OCI-M1 (cell line): ENCODE measurements around the gene RBMS3.
"Not testable (repeated sequence)": the region's sequence is repeated elsewhere in the genome, so short reads cannot be mapped to it uniquely, and the experiment has no call there.

Source experiments
- DNase-seq: peaks from one replicate; lab custom pipeline; 2025; lab: John Stamatoyannopoulos, UW

Gene RBMS3

DNA sequence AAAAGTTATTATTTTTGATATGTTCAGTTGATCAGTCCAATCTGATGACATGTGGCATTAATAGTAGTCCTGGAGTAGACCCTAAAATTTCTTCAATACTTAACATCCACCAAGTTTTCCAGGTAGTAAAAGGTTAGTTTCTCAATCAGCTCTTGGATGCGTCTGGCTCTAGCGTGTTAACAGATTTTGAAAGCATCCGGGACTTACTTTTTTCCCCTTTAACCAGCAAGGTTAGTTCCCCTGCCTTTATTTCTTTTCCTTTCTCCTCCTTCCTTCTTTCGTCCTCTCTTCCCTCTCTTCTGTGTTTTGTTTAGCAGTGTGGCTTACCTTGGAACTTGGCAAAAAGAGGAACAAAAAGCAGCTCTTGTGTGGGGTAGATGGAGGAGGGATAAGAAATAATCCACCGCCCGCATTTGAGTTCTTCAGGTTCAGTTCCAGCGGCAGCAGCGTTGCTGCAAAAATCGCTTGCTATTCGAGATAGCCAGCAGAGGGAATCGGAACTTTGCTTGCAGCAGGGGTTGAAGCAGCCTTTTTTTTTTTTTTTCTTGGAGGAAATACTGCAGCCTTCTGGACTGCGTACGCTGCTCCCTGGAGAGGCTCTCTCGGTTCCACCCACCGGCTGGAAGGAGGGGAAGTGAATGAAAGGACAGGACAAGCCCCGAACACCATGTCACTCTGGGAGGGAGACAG is at the start of gene RBMS3:
Gene RBMS3 (plus strand): TSS at position 668 of the 690 bp plus-strand sequence.
- DNase-seq: peak; percentile 88

DNA sequence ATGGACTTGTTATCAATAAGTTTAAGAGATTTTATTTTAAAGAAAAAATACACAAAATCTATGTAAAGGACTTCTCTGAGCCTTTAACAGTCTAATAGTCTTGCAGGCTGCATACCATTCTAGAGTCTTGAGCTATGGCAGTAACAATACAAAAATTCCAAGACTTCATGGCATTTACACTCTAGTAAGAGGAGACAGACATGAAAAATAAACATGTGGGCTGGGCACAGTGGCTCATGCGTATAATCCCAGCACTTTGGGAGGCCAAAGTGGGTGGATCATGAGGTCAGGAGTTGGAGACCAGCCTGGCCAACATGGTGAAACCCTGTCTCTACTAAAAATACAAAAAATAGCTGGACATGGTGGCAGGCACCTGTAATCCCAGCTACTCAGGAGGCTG is 47.7 kb upstream of the RBMS3 start:
- DNase-seq: not testable (repeated sequence)

DNA sequence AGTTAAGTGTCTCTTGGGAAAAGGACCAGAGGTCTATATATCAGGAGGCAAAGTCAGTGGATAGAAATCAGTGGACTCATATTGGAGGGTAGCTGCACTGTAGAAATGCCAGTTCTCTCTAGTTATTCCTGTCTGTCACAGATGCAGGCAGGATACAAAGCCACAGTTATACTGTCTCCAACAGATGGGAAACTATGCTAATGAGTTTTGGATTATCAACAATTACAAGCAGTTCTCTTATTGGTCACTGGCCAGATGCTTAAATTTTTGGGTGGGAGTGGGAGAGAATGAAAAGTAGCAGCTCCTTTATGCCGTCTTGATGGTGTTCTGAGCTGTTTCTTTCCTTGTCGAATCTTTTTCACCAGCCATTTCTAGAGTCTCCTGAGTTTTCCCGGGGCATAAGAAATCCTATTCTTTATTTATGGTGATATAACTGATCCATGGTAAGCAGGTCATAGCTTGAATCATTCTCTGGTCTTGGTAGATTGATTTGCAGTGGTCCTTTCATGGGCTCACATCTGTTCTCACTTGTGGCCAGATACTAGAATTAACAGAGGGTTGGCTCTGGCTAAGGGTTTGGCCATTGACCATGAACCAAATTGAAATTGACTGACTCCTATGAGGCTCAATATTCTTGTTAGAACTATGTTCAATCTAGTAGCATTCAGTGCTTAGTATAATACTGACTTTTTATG is 44.6 kb upstream of the RBMS3 start:
- no peak for DNase-seq

DNA sequence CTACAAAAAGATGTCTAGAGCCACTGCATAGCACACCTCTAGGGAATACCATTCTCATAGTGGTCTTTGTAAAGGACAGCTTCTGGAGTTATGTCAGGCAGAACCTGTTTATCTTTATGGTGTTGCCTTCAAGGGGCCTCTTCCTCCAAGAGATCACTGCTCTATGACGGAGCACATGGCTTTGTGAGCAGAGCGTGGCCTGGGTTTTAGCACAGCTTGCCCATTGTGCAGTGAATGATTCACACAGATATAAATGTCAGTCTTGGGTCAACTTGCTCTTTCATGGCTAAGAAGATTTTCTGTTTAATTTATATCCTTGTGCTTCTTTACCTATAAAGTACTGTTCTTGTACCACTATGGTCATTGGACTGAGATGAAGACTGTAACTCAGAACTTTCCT is 41.5 kb upstream of the RBMS3 start:
- DNase-seq: no peak

DNA sequence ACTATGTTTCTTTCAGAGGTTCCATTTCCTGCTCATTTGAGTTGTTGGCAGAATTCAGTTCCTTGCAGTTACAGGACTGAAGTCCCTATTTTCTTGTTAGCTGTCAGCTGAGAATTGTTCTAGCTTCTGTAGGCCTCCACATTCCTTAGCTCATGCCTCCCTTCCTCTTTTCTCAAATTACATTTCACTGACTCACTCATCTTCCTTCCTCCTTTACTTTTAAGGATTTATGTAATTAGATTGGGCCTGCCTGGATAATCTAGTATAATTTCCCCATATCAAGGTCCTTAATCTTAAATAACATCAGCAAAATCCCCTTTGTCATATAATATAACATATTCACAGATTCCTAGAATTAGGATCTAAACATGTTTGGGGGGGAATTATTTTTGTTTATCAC is 40.6 kb upstream of the RBMS3 start:
- no peak for DNase-seq

DNA sequence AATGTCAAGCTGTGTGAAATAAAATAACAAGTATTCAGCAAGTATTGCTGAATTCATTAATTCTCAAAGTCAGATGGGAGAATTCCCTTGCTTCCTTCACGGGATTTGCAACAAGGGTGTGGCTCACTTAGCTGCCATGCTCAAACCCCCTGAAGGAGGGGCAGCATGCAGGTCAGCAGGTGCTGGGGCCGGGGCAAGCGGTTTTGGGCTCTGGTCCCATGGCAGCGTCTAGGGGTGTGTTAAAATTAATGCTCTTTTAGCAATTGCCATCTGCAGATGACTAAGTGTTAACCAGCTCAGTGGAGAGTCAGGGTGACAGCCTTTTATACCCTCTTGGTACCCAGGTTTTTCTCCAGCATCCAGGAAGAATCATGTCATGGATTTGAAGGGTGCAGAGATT is 40.0 kb upstream of the RBMS3 start:
- DNase-seq: no peak

DNA sequence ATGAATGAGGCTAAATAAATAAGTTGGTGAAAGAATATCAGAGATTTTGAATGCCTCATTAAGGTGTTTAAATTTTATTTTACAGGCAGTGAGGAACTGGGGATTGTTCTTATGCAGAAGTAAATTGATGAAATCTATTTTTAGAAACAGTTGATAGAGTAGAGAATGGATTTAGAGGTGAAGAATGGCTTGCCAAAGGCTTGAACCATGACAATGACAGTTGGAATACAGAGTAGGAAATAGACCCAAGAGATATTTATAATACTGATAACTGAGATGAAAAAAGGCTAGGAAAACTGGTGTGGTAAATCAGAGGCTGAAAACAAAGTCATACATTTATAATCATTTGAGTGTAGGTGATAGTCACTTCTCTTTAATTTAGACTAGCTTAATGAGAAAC is 39.0 kb upstream of the RBMS3 start:
- no peak for DNase-seq

DNA sequence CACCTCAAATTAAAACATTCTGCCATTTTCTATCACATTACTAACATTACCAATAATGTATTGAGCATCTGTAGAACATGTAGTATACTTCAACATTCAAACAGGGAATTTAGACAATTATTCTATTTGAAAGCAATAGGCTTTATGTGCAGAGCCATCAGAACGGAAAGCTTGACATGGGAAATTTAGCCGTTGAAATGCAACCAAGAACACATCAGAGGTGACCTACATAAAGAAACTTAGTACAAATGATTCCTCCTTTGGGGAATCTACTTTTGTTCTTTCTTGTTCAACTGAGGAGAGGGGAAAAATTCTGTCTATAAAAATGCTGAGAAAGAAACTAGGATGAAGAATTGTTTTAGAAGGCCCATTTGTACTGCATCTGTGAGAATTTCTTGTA is 38.6 kb upstream of the RBMS3 start:
- DNase-seq: no peak

DNA sequence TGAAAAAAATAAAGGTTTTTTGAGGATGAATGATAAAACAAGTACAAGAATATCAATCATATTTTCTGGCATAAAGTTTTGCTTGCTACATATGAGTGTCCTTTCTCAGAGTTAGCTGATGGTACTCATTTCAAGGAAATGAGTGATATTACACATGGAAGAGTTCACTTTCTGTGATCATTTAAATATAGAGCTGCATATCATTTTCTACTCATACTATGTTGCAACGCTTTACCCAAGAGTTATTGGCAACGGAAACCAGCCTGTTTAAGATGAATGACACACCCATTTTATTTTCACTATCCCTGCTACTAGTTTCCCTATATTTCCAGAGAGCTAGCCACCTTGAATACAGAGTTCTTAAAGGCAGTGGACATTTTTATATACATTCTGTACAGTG is 35.4 kb upstream of the RBMS3 start:
- DNase-seq: no peak

DNA sequence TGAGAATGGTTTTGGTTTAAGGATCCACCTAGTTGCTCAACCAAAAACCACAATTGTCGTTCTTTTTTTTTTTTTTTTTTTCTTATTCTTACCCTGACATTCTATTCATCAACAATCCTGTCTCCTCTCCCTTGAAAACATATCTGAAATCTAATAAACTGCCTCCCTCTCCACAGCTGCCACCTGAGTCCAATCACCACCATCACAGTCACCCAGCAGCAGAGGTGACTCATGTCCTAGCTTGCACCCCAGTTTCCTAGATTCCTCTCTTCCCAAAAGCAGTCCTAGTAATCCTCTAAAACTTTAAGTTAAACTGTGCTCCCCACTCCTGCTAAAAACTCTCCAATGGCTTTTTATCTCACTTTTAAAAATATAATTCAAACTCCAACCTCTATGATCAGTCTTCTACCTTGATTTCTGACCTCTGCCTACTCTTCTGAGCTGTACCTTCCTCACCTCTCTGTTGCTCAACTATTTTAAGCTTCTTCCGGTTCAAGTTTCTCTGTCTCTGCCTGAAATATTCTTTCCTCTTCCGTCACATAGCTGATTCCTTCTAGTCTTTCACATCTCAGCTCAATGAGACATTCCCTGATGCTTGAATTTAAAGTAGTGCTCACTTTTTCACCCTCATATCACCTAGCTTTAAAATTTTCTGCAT is 33.7 kb upstream of the RBMS3 start:
- no peak for DNase-seq

DNA sequence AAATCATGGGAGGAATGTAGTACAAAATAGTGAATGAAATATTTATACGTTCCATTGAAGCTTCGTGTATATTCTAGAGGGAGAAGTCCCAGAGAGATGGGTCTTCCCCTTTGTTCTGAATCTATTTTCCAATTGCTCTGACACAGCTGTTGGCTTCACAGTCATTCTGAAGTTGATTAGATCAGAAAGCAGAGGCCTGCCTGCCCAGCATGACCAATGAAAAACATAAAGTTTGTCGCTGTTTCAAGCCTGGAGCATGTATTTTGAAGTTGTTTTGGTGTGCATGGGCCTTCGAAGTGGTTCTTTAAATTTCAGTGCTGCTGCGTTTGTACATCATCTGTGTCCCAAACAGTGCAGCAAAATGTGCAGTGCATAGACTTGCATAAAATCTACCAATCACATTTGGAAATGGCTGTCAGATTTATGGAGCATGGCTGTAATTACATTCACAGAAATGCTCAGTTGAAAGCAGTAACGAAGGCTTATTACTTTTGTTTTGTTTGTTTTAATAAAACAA is 31.0 kb upstream of the RBMS3 start:
- DNase-seq: no peak

DNA sequence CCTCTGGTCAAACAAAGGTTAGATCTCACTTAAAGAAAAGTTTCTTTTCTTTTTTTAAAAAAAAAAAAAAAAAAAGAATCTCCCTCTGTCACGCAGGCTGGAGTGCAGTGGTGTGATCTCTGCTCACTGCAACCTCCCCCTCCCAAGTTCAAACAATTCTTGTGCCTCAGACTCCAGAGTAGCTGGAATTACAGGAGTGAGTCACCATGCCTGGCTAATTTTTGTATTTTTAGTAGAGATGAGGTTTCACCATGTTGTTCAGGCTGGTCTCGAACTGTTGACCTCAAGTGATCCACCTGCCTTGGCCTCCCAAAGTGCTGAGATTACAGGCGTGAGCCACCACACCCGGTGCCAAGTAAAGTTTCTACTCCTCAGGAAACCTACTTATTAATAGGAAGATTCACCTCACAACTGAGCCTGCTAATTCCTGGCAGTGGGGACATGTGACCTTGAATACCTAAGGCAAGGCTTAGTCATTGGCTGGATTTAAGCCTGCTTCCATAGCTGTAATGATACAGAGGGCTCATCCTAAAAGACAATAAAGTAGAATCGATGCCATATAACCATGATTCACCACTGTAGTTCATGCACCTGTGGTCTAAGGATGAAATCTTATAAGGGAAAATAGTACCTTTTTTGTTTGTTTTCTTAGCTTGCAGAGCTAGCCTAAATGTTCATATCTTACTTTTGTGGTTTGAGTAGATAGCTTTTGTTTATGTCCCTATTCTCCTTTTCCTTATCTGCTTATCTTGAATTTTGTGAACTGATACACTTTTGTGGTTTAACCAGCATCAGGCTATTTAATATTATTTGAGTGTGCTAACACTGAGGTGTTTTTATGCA is 24.8 kb upstream of the RBMS3 start:
- DNase-seq: no peak

DNA sequence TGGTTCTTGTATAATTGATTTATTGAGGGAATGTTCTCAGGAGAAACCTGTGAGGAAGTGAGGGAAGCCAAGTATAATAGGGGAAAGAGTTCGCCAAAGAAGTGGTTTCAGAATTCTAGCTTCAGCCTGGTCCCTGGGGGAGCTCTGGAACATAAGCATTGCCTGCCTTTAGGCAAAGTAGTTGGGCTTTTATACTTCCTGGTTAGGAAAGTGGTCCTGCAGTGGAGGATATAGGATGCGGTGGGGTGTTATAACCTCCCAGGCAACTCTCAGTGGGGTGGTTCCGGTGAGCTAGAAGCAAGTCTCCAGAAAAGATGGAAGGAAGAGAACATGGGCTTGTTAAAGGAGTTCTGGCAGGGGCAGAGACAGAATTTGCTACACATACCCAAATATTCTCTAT is 22.7 kb upstream of the RBMS3 start:
- no peak for DNase-seq

DNA sequence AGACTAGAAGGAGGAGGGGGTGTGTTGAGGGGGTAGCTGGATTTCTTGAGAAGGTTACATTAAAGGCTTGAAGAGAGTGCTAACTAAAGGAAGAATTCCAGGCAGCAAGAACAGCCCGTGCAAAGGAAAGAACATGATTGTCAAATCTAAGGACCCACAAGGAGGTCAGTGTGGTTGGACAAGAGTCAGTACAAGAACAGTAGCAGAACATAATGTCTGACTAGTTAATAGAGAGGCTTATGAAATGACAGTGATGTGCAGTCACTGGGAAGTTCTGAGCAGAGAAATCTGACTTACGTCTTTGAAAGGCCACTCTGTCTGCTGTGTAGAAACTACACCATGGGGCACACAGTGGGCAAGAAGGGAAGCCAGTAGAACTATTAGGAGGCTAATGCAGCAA is 19.8 kb upstream of the RBMS3 start:
- DNase-seq: no peak

DNA sequence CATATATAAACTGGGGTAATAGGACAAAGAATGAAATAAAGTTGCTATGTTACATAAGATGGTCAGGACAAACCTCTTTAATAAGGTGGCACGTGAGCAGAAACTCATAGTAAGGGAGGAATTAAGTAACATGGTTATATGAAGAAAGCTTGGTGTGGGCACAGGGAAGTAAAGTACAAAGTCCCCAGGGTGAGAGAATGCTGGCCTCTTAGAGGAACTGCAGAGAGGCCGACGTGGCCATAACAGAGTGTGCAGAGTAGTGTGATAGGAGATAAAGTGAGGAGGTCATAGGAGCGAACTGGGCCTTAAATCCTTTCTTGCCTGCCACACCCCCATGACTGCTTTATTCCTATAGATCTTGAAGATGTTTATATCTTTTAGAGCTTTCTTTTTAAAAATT is 17.4 kb upstream of the RBMS3 start:
- peak; percentile 2 for DNase-seq

DNA sequence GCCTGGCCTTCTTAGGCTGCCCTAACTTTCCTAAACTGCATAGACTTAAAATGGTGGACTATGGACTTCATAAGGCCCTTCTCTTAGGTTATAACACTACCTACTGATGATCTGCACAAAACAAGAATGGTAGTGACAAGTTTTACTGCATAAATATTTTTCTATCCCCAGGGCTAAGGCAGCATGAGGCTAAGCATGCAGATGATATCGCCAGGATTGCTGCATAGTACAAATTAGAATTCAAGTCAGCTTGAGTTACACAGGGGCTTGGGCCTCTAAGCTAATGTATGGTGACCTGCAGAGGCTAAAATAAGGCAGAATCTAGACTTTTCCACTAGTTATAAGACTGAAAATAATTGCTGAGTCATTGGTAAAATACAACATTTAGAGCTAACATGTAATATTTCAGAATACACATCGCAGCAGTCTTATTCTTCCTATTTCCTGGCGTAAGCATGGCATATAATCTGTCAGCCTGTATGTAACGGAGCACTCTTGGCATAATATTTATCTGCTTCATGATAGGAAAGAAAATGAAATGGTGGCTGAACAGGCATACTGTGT is 15.3 kb upstream of the RBMS3 start:
- no peak for DNase-seq

DNA sequence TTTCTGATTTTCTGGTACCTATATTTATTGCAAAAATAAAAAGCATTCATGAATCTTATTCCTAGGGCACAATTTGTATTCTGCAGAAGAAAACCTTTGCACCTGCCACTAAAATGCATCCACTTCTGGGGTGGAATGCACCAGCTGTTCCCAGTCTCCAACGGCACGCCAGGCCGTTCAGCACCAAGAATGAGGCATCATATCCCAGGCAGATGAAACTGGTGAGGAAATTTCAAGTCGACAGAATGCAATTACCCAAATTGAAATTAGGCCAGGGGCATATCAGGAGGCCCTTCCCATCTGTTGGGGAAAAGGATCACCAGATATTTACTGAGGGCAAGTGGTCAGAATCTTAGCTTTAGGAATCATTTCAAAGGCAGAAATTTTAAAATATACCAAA is 13.6 kb upstream of the RBMS3 start:
- DNase-seq: no peak

DNA sequence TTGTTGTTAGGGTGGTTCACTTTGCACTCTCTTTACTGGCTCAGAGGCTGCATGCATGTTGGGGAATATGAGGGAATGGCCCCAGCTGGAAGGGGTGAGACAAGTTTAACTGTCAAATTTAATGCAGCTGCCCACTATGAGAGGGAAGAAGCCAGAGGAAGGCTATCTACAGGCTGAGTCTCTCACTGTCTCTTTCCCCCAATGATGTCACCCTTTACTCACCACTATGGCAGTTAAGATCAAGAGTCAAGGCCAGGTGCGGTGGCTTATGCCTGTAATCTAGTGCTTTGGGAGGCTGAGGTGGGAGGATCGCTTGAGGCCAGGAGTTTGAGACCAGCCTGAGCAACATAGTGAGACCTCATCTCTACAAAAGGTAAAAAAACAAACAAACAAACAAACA is 12.2 kb upstream of the RBMS3 start:
- no peak for DNase-seq

DNA sequence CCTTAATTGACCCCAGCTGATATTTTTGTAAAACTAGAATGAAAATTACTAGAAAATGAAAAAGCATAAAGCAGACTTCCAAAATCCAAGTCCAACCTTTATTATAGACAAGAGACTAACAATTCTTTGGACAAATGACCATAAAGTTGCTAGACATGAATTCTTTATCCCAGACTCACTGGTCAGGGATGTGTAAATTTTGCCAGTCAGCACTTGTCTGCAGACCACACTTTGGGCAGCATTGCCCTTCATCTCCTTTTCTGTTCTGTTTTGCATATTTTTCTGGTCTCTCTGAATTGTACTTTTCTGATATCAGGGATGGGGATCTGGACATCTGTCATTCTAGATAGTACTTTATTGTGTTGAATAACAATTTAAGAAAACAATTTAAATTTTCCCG is 10.1 kb upstream of the RBMS3 start:
- DNase-seq: no peak

DNA sequence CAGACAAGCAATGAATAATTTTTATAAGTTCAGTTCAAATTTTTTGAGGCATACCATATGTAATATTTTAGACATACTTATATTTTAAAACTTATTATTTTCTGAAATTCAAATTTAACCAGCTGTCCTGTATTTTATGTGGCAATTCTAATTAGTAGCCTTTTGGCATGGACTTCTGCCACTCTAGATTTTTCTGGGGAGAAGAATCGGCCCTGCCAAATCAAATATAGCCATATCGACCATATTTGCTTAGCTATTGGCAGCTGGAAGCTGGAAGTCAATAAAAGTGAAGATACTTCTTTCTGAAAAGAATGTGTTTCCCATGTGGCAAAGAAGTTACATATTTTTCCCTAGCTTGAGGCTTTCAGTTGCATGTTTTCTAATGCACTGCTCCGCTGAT is 9.4 kb upstream of the RBMS3 start:
- DNase-seq: no peak

DNA sequence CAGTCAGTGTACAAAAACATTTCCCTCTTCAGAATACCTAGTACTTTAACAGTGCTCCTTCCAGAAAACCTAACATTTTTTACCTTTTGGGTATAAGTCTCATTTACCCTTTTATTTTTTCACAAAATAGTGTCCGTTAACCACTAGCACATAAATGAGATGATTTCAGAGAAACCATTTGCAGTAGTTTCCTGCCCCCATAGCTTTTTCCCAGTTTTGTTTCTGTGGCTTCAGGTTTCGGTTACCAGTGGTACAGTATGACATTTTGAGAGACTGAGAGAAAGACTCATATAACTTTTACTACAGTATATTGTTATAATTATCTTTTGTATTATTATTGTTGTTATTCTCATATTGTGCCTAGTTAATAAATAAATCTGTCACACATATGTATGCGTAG is 6.2 kb upstream of the RBMS3 start:
- DNase-seq: no peak

DNA sequence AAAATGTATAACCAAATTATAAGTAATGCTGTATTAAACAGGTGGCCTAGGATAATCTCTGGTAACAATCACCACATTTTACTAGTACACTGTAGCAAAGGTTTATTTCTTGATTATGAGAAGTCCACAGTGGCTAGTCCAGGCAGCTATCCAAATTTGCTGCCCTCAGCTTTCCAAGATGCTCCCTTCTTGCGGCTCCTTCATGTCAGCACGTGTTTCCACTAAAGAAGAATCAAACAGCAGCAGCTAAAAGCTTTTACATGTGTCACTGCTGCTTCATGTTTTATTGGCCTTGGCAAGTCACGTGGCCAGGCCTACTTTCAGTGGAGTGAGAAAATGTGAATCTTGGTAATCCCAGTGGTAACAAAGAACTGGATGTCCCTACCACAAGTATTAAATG is 5.6 kb upstream of the RBMS3 start:
- no peak for DNase-seq
